HepG2 (cell line): ENCODE measurements around the gene MMUT. TPM values are rescaled to one million over a fixed set of nuclear protein-coding genes. Genes with fewer than 3 reads are reported as not detected.

Experiments used
- ATAC-seq: fragments of 200-7000 bp; cut with Tn5 transposase; 3 replicates; pipeline ENCODE4 v1.9.1; 2020; ENCODE audit warnings: mild to moderate bottlenecking, moderate library complexity
- BruUV-seq: library from RNA; stranded (reverse); fragments of 400-500 nt; replicated peaks from 2 replicates; lab custom pipeline; 2021; lab: Mats Ljungman, UMichigan
- CTCF ChIA-PET: fragments of 300-600 bp; formaldehyde crosslinking; extraction: SDS; loops from one replicate; lab custom pipeline; 2021; ENCODE audit warnings: low total read pairs, inconsistent platforms, low intra/inter-chr PET ratio; lab: Yijun Ruan, JAX
- POLR2A ChIA-PET: fragments of 350-600 bp; sonication (Branson Sonifier 250); formaldehyde crosslinking; loops from one replicate; lab custom pipeline; 2020; ENCODE audit warnings: antibody characterized with exemption, inconsistent platforms; lab: Yijun Ruan, JAX
- DNase-seq: peaks from one replicate; pipeline ENCODE4 v3.0.0-alpha.2; 2015; ENCODE audit warnings: low spot score
- FAIRE-seq: peaks from 3 replicates; lab custom pipeline; 2011; peaks lifted over from hg19 to GRCh38; lab: Jason Lieb, UNC
- H2AFZ ChIP-seq: one replicate; pipeline ENCODE4 v1.6.1; 2011; ENCODE audit warnings: low read length, inconsistent platforms
- H3K27ac ChIP-seq: fragments of 300-600 bp; 3 replicates; pipeline ENCODE4 v1.8.0; 2011; ENCODE audit warnings: mixed run types, mild to moderate bottlenecking, mixed read lengths, low read length, inconsistent platforms; ENCODE audit not compliant: insufficient read depth; ENCODE audit errors: extremely low read length
- H3K27me3 ChIP-seq, 2 experiments: fragments of 200-600 bp in 1 of 2; 2 replicates in 1 of 2; 3 replicates in 1 of 2; pipeline versions ENCODE4 v1.6.0 to v1.8.0; 2011; ENCODE audit warnings: low read length in 2 of 2, mild to moderate bottlenecking in 2 of 2, moderate library complexity in 2 of 2, inconsistent platforms in 1 of 2; ENCODE audit not compliant: insufficient read depth in 2 of 2, control insufficient read depth in 1 of 2
- H3K36me3 ChIP-seq, 2 experiments: fragments of 200-600 bp in 1 of 2; replicated peaks in 1 of 2; 2 replicates in 1 of 2; 3 replicates in 1 of 2; pipeline versions ENCODE4 v1.5.1 to v1.8.0; 2011; ENCODE audit warnings: low read length in 2 of 2, inconsistent platforms in 1 of 2; ENCODE audit not compliant: insufficient read depth in 2 of 2, control insufficient read depth in 1 of 2
- H3K4me1 ChIP-seq: 2 replicates; pipeline ENCODE4 v1.5.1; 2012; ENCODE audit warnings: low read length, inconsistent platforms; ENCODE audit not compliant: insufficient read depth
- H3K4me2 ChIP-seq: 2 replicates; pipeline ENCODE4 v1.6.0; 2011; ENCODE audit warnings: low read depth, low read length, inconsistent platforms
- H3K4me3 ChIP-seq, 3 experiments: fragments of 200-600 bp in 1 of 3; sonication (generic), shearing (Covaris generic) in 1 of 3; replicated peaks in 1 of 3; 2 replicates each; pipeline ENCODE4 v1.5.1; 2011 to 2016; ENCODE audit warnings: low read length in 3 of 3, inconsistent platforms in 2 of 3, low read depth in 2 of 3, mild to moderate bottlenecking in 2 of 3, control low read depth in 1 of 3, mixed read lengths in 1 of 3; ENCODE audit not compliant: insufficient read depth in 1 of 3
- H3K79me2 ChIP-seq: one replicate; pipeline ENCODE4 v1.6.1; 2011; ENCODE audit warnings: low read length, inconsistent platforms; ENCODE audit not compliant: insufficient read depth
- H3K9ac ChIP-seq: 2 replicates; pipeline ENCODE4 v1.6.0; 2011; ENCODE audit warnings: mild to moderate bottlenecking, low read depth, low read length, inconsistent platforms; ENCODE audit not compliant: insufficient read depth
- H3K9me3 ChIP-seq: 2 replicates; pipeline ENCODE4 v1.5.1; 2012; ENCODE audit warnings: mild to moderate bottlenecking, low read length
- H4K20me1 ChIP-seq: 2 replicates; pipeline ENCODE4 v1.6.0; 2011; ENCODE audit warnings: inconsistent platforms, mild to moderate bottlenecking, low read length, moderate library complexity; ENCODE audit not compliant: insufficient read depth
- ARNTL ChIP-seq: sonication (generic); formaldehyde crosslinking; IDR thresholded peaks from 2 replicates; pipeline ENCODE4 v1.4.0; 2020; ENCODE audit warnings: mild to moderate bottlenecking, missing genetic modification reagents
- ATF7 ChIP-seq, 2 experiments: fragments of 450-650 bp in 1 of 2; sonication (generic) in 1 of 2; formaldehyde crosslinking in 1 of 2; IDR thresholded peaks; 2 replicates each; pipeline versions ENCODE4 v1.4.0 to v1.6.1; 2016 to 2020; ENCODE audit warnings: antibody characterized with exemption in 1 of 2, mild to moderate bottlenecking in 1 of 2, missing genetic modification reagents in 1 of 2
- HMG20A ChIP-seq: IDR thresholded peaks from 2 replicates; pipeline ENCODE4 v1.6.1; 2016; ENCODE audit warnings: borderline replicate concordance
- MAX ChIP-seq: IDR thresholded peaks from 2 replicates; pipeline ENCODE4 v1.6.1; 2012; ENCODE audit warnings: inconsistent platforms
- MLX ChIP-seq: IDR thresholded peaks from 2 replicates; pipeline ENCODE4 v1.6.1; 2016
- MXI1 ChIP-seq: IDR thresholded peaks from 3 replicates; pipeline ENCODE4 v1.6.1; 2012; ENCODE audit warnings: low read depth, low read length, inconsistent platforms, borderline replicate concordance
- SKIL ChIP-seq: sonication (generic); formaldehyde crosslinking; IDR thresholded peaks from 2 replicates; pipeline ENCODE4 v1.8.0; 2022; ENCODE audit warnings: missing genetic modification reagents, mild to moderate bottlenecking, moderate library complexity, borderline replicate concordance
- STAG1 ChIP-seq: sonication (generic); formaldehyde crosslinking; IDR thresholded peaks from 2 replicates; pipeline ENCODE4 v1.4.0; 2020; ENCODE audit warnings: missing genetic modification reagents
- TEAD3 ChIP-seq: optimal IDR thresholded peaks from 2 replicates; pipeline ENCODE3; 2016; ENCODE audit warnings: borderline replicate concordance
- ZC3H4 ChIP-seq: sonication (generic); formaldehyde crosslinking; IDR thresholded peaks from 2 replicates; pipeline ENCODE4 v1.4.0; 2020; ENCODE audit warnings: missing genetic modification reagents, borderline replicate concordance
- ZNF607 ChIP-seq: sonication (generic); formaldehyde crosslinking; IDR thresholded peaks from 2 replicates; pipeline ENCODE4 v1.5.1; 2020; ENCODE audit warnings: missing genetic modification reagents, mild to moderate bottlenecking, borderline replicate concordance
- ZNF672 ChIP-seq: sonication (generic); formaldehyde crosslinking; IDR thresholded peaks from 2 replicates; pipeline ENCODE4 v1.8.1; 2022; ENCODE audit warnings: missing genetic modification reagents
- ZNF687 ChIP-seq: sonication (generic); formaldehyde crosslinking; IDR thresholded peaks from 2 replicates; pipeline ENCODE4 v1.5.1; 2020; ENCODE audit warnings: mild to moderate bottlenecking, missing genetic modification reagents, moderate library complexity
- WGBS: methylation state at CpG from one replicate; pipeline ENCODE4 v1.1.6; 2017; ENCODE audit warnings: low lambda C conversion rate; 5-methylcytosine and 5-hydroxymethylcytosine counted together
- in situ Hi-C: cut with HindIII; loops from 2 replicates; pipeline ENCODE4 v1.10.0; 2017; ENCODE audit warnings: low pct_unique_long_range_greater_than_20kb; ENCODE audit not compliant: extremely low pct_ligation_motif_present
- intact Hi-C: fragments of 100-400 bp; cut with micrococcal nuclease; formaldehyde crosslinking; loops from one replicate; pipeline ENCODE4 v1.10.0; 2022; ENCODE audit not compliant: unreplicated experiment
- polyA plus RNA-seq, 8 experiments: library from polyadenylated mRNA; depleted of rRNA in 3 of 8; stranded (reverse) in 7 of 8; unstranded in 1 of 8; fragments of >200 nt; fragmentation: Illumina TruSeq in 4 of 8; extraction: Trizol in 4 of 8; gene quantifications; 2 replicates each; pipeline versions ENCODE4 v1.2.1 to v1.2.3, GENCODE V29; 2011 to 2016; ENCODE audit warnings: low read depth in 4 of 8, missing spikeins in 1 of 8, mixed read lengths in 1 of 8; ENCODE audit not compliant: insufficient read depth in 1 of 8
- total RNA-seq, 5 experiments: library from RNA; depleted of rRNA; stranded (reverse); fragments of >200 nt; fragmentation: Illumina TruSeq; extraction: Trizol; gene quantifications; 2 replicates each; pipeline ENCODE4 v1.2.3, GENCODE V29; 2016; ENCODE audit warnings: low read depth in 1 of 5
- TF ChIP-seq, protein P1 (sequence below): sonication (generic); formaldehyde crosslinking; IDR thresholded peaks from 2 replicates; pipeline ENCODE4 v1.5.1; 2020; ENCODE audit warnings: missing genetic modification reagents, mild to moderate bottlenecking, borderline replicate concordance

MMUT gene
- total and polyA plus RNA-seq, 2 of the 13 experiments (the other 11 are each of a cell fraction or from before 2014, with no cell fraction given) = 16.1 to 20.5 TPM

DNA sequence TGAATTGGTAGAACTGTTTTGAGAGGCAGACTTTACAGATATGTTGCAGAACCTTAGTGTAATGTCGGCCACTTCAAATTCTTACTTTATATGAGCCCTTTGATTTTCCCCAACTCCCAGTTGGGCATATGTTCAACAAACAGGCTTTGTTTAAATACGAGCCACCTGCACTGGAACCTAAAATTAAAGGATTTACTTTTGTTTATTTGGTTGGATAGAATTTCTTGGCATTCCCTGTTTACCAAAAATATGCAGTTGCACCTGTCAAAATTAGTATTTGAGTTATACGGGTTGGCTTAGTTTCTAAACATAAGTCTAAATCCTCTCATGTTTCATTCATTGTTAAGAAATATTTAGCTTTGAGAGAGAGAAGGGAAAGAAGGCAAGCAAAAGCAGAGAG, 34.3 kb upstream of the MMUT start (continued):
- TF ChIP-seq ZNF607 (no peak), HMG20A (CRISPR knock-in tag) (no peak), MXI1 (no peak), TEAD3 (CRISPR knock-in tag) (no peak), ZNF672 (CRISPR knock-in tag) (no peak)
- TF ChIP-seq, all 625 proteins: peak for 0

- in situ Hi-C loops (no loop called here), intact Hi-C loops (no loop called here)
- Histone ChIP-seq H3K79me2 (no peaks in the 10 kb centered on the region), H3K9ac (no peak overlapping the region), H3K4me2 (no peak overlapping the region), H3K4me3 (no peak overlapping the region), H3K9me3 (no peaks in the 10 kb centered on the region), H4K20me1 (no peaks in the 10 kb centered on the region), H3K4me1 (no peaks in the 10 kb centered on the region), H3K27me3 (no peaks in the 10 kb centered on the region), H2AFZ (no peak overlapping the region), H3K27ac (no peak overlapping the region), H3K36me3 (peaks cover 14 to 46% of the 10 kb centered on the region in 2 experiments)
- ATAC-seq (no peak), DNase-seq (no peak), FAIRE-seq (no peak)
- BruUV-seq = no TSS peak
- CTCF ChIA-PET = no interaction called here
- POLR2A ChIA-PET = no interaction called here
- WGBS = 93% methylated on average over 4 of the region's 4 CpGs
- TF ChIP-seq MLX (CRISPR knock-in tag) (no peak), ZNF687 (no peak), ATF7 (IDR thresholded peaks at IDR 0.05) (no peak), ATF7 (CRISPR knock-in tag; IDR thresholded peaks at IDR 0.05) (no peak), ZC3H4 (no peak), MAX (no peak), SKIL (CRISPR knock-in tag) (no peak), ARNTL (CRISPR knock-in tag) (no peak), STAG1 (CRISPR knock-in tag) (peak; percentile 43)
- TF ChIP-seq, protein P1, sequence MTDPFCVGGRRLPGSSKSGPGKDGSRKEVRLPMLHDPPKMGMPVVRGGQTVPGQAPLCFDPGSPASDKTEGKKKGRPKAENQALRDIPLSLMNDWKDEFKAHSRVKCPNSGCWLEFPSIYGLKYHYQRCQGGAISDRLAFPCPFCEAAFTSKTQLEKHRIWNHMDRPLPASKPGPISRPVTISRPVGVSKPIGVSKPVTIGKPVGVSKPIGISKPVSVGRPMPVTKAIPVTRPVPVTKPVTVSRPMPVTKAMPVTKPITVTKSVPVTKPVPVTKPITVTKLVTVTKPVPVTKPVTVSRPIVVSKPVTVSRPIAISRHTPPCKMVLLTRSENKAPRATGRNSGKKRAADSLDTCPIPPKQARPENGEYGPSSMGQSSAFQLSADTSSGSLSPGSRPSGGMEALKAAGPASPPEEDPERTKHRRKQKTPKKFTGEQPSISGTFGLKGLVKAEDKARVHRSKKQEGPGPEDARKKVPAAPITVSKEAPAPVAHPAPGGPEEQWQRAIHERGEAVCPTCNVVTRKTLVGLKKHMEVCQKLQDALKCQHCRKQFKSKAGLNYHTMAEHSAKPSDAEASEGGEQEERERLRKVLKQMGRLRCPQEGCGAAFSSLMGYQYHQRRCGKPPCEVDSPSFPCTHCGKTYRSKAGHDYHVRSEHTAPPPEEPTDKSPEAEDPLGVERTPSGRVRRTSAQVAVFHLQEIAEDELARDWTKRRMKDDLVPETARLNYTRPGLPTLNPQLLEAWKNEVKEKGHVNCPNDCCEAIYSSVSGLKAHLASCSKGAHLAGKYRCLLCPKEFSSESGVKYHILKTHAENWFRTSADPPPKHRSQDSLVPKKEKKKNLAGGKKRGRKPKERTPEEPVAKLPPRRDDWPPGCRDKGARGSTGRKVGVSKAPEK = no peak
These were observed 27.6 kb upstream of the MMUT start for GRCh38 chr6:49490633-49491032.
